IMR-90 (cell line): ENCODE data around the gene ATF1. TPM values are rescaled to one million over a fixed set of nuclear protein-coding genes. Genes with fewer than 3 reads are reported as not detected.

Experiments used
- ATAC-seq: fragments of 200-7000 bp; cut with Tn5 transposase; 2 replicates; pipeline ENCODE4 v1.9.1; 2020; ENCODE audit warnings: low read depth, mild to moderate bottlenecking, moderate library complexity
- BruUV-seq: library from RNA; stranded (reverse); fragments of 400-500 nt; replicated peaks from 2 replicates; lab custom pipeline; 2021; lab: Mats Ljungman, UMichigan
- CTCF ChIA-PET: fragments of 300-600 bp; formaldehyde crosslinking; extraction: SDS; loops from one replicate; lab custom pipeline; 2021; ENCODE audit warnings: antibody characterized with exemption; lab: Yijun Ruan, JAX
- POLR2A ChIA-PET: fragments of 300-600 bp; sonication (Branson Sonifier 250); formaldehyde crosslinking; loops from one replicate; lab custom pipeline; 2022; ENCODE audit warnings: antibody characterized with exemption; ENCODE audit not compliant: unreplicated experiment; lab: Charles Lee
- DNase-seq: peaks from one replicate; pipeline ENCODE4 v3.0.0; 2013
- H2AFZ ChIP-seq: replicated peaks from 2 replicates; pipeline ENCODE3; 2013; ENCODE audit warnings: low read length, mild to moderate bottlenecking; ENCODE audit not compliant: poor library complexity
- H2AK5ac ChIP-seq: 2 replicates; pipeline ENCODE4 v1.6.1; 2013; ENCODE audit warnings: low read depth, low read length, inconsistent platforms
- H2AK9ac ChIP-seq: replicated peaks from 2 replicates; pipeline ENCODE3; 2013; ENCODE audit warnings: mild to moderate bottlenecking, low read depth, low read length, moderate library complexity; ENCODE audit not compliant: poor library complexity
- H2BK120ac ChIP-seq: 2 replicates; pipeline ENCODE4 v1.6.1; 2013; ENCODE audit warnings: low read depth, low read length, inconsistent platforms
- H2BK15ac ChIP-seq: 3 replicates; pipeline ENCODE4 v1.6.1; 2013; ENCODE audit warnings: low read depth, low read length, inconsistent platforms
- H2BK20ac ChIP-seq: 2 replicates; pipeline ENCODE4 v1.6.1; 2013; ENCODE audit warnings: low read depth, mild to moderate bottlenecking, inconsistent platforms, low read length, moderate library complexity
- H2BK5ac ChIP-seq: 2 replicates; pipeline ENCODE4 v1.6.1; 2013; ENCODE audit warnings: mild to moderate bottlenecking, low read depth, low read length, inconsistent platforms; ENCODE audit not compliant: poor library complexity, severe bottlenecking
- H3K14ac ChIP-seq: replicated peaks from 2 replicates; pipeline ENCODE4 v1.6.1; 2013; ENCODE audit warnings: low read depth, low read length, inconsistent platforms
- H3K18ac ChIP-seq: 2 replicates; pipeline ENCODE4 v1.6.1; 2013; ENCODE audit warnings: low read depth, low read length, control low read depth
- H3K23ac ChIP-seq: 2 replicates; pipeline ENCODE4 v1.6.1; 2013; ENCODE audit warnings: low read depth, low read length, inconsistent platforms
- H3K27ac ChIP-seq: 2 replicates; pipeline ENCODE4 v1.5.1; 2013; ENCODE audit warnings: mild to moderate bottlenecking, control low read depth, low read length; ENCODE audit not compliant: insufficient read depth
- H3K27me3 ChIP-seq: 2 replicates; pipeline ENCODE4 v1.6.1; 2013; ENCODE audit warnings: low read length; ENCODE audit not compliant: control insufficient read depth, insufficient read depth
- H3K36me3 ChIP-seq: 2 replicates; pipeline ENCODE4 v1.6.1; 2013; ENCODE audit warnings: low read length, mixed read lengths; ENCODE audit not compliant: control insufficient read depth, insufficient read depth
- H3K4ac ChIP-seq: 2 replicates; pipeline ENCODE4 v1.6.1; 2013; ENCODE audit warnings: low read depth, low read length, inconsistent platforms
- H3K4me1 ChIP-seq: 2 replicates; pipeline ENCODE4 v1.6.1; 2013; ENCODE audit warnings: low read length, mixed read lengths; ENCODE audit not compliant: control insufficient read depth, insufficient read depth
- H3K4me2 ChIP-seq: 2 replicates; pipeline ENCODE4 v1.6.1; 2013; ENCODE audit warnings: low read depth, mild to moderate bottlenecking, control low read depth, low read length, moderate library complexity
- H3K4me3 ChIP-seq: 2 replicates; pipeline ENCODE4 v1.5.1; 2013; ENCODE audit warnings: low read depth, mild to moderate bottlenecking, control low read depth, low read length, moderate library complexity; ENCODE audit not compliant: insufficient read depth
- H3K56ac ChIP-seq: 2 replicates; pipeline ENCODE4 v1.6.1; 2013; ENCODE audit warnings: low read length, inconsistent platforms; ENCODE audit not compliant: insufficient read depth; ENCODE audit errors: extremely low read depth
- H3K79me1 ChIP-seq, 2 experiments: 2 replicates each; pipeline ENCODE4 v1.6.1; 2013; ENCODE audit warnings: low read length in 2 of 2, inconsistent platforms in 1 of 2, low read depth in 1 of 2
- H3K9ac ChIP-seq: 2 replicates; pipeline ENCODE4 v1.6.1; 2013; ENCODE audit warnings: low read depth, low read length, control low read depth
- H3K9me1 ChIP-seq: 2 replicates; pipeline ENCODE4 v1.6.1; 2013; ENCODE audit warnings: low read length, inconsistent platforms; ENCODE audit not compliant: insufficient read depth
- H3K9me3 ChIP-seq: 2 replicates; pipeline ENCODE4 v1.6.1; 2013; ENCODE audit warnings: low read length; ENCODE audit not compliant: control insufficient read depth, insufficient read depth
- H4K20me1 ChIP-seq: 2 replicates; pipeline ENCODE4 v1.6.1; 2013; ENCODE audit warnings: low read length, inconsistent platforms; ENCODE audit not compliant: insufficient read depth
- H4K5ac ChIP-seq: 2 replicates; pipeline ENCODE4 v1.6.1; 2013; ENCODE audit warnings: mild to moderate bottlenecking, low read depth, low read length, control low read depth
- H4K8ac ChIP-seq, 2 experiments: 2 replicates each; pipeline ENCODE4 v1.6.1; 2013; ENCODE audit warnings: low read depth in 2 of 2, low read length in 2 of 2, control low read depth in 1 of 2, inconsistent platforms in 1 of 2
- H4K91ac ChIP-seq: 2 replicates; pipeline ENCODE4 v1.6.1; 2013; ENCODE audit warnings: low read depth, low read length, inconsistent platforms; ENCODE audit not compliant: insufficient read depth
- BHLHE40 ChIP-seq: fragments of 150-350 bp; IDR thresholded peaks from 2 replicates; pipeline ENCODE4 v1.6.1; 2016; ENCODE audit warnings: mild to moderate bottlenecking, low read depth, low read length
- CEBPB ChIP-seq: IDR thresholded peaks from 2 replicates; pipeline ENCODE4 v1.6.1; 2012; ENCODE audit warnings: low read depth, low read length, improper control_type of control experiment
- CHD1 ChIP-seq: IDR thresholded peaks from 2 replicates; pipeline ENCODE4 v1.6.1; 2012; ENCODE audit warnings: low read depth, low read length, improper control_type of control experiment
- CTCF ChIP-seq: conservative IDR thresholded peaks from 2 replicates; pipeline ENCODE4 v1.5.1; 2012; ENCODE audit warnings: mild to moderate bottlenecking, low read depth, low read length, improper control_type of control experiment
- ELK1 ChIP-seq: fragments of 150-350 bp; IDR thresholded peaks from 2 replicates; pipeline ENCODE4 v1.6.1; 2016; ENCODE audit warnings: low read depth, mild to moderate bottlenecking, low read length, moderate library complexity, borderline replicate concordance
- FOS ChIP-seq: fragments of 150-350 bp; IDR thresholded peaks from 2 replicates; pipeline ENCODE4 v1.6.1; 2016; ENCODE audit warnings: low read depth, low read length
- MAFK ChIP-seq: IDR thresholded peaks from 2 replicates; pipeline ENCODE4 v1.6.1; 2012; ENCODE audit warnings: low read depth, low read length, improper control_type of control experiment
- MAZ ChIP-seq: IDR thresholded peaks from 2 replicates; pipeline ENCODE4 v1.6.1; 2012; ENCODE audit warnings: low read depth, mild to moderate bottlenecking, low read length, improper control_type of control experiment, moderate library complexity, borderline replicate concordance
- MXI1 ChIP-seq: IDR thresholded peaks from 2 replicates; pipeline ENCODE4 v1.6.1; 2012; ENCODE audit warnings: low read depth, mild to moderate bottlenecking, low read length, moderate library complexity, borderline replicate concordance
- NFE2L2 ChIP-seq: fragments of 150-350 bp; IDR thresholded peaks from 2 replicates; pipeline ENCODE4 v1.6.1; 2016; ENCODE audit warnings: low read depth, mild to moderate bottlenecking, low read length
- POLR2A ChIP-seq: IDR thresholded peaks from 2 replicates; pipeline ENCODE4 v1.6.1; 2012; ENCODE audit warnings: mild to moderate bottlenecking, low read depth, low read length
- RAD21 ChIP-seq: IDR thresholded peaks from 2 replicates; pipeline ENCODE4 v1.6.1; 2012; ENCODE audit warnings: low read length, improper control_type of control experiment
- RCOR1 ChIP-seq: IDR thresholded peaks from 2 replicates; pipeline ENCODE4 v1.6.1; 2012; ENCODE audit warnings: mild to moderate bottlenecking, low read length, improper control_type of control experiment; ENCODE audit not compliant: insufficient replicate concordance
- SMC3 ChIP-seq: fragments of 150-350 bp; IDR thresholded peaks from 2 replicates; pipeline ENCODE4 v1.6.1; 2016; ENCODE audit warnings: low read depth, mild to moderate bottlenecking, antibody characterized with exemption, low read length, moderate library complexity
- WGBS, 2 experiments: methylation state at CpG; one replicate each; pipeline versions ENCODE4 v1.1.5 to v1.1.7; 2013; ENCODE audit warnings: missing lambda C conversion rate in 2 of 2; ENCODE audit not compliant: insufficient read length in 1 of 2; ENCODE audit errors: extremely low coverage in 2 of 2; 5-methylcytosine and 5-hydroxymethylcytosine counted together
- dilution Hi-C: fragments of 300-500 bp; cut with HindIII; formaldehyde crosslinking; loops from one replicate; pipeline ENCODE4 v1.14.3; 2018; ENCODE audit warnings: low sequenced_read_pairs; ENCODE audit not compliant: unreplicated experiment
- in situ Hi-C: fragments of 300-500 bp; cut with MboI; formaldehyde crosslinking; loops from 3 replicates; pipeline ENCODE4 v1.14.3; 2019; ENCODE audit warnings: low sequenced_read_pairs, inconsistent platforms, mixed read lengths
- intact Hi-C: fragments of 100-400 bp; cut with micrococcal nuclease; formaldehyde crosslinking; loops from 2 replicates; pipeline ENCODE4 v1.10.0; 2022
- polyA plus RNA-seq, 3 experiments: library from polyadenylated mRNA; depleted of rRNA; stranded (reverse); fragments of >200 nt; gene quantifications; 2 replicates each; pipeline ENCODE4 v1.2.3, GENCODE V29; 2012; ENCODE audit warnings: low replicate concordance in 1 of 3
- total RNA-seq: library from RNA; depleted of rRNA; stranded (reverse); fragments of >200 nt; gene quantifications from 2 replicates; pipeline ENCODE4 v1.2.3, GENCODE V29; 2012

Gene ATF1
- total and polyA plus RNA-seq, 2 of the 4 experiments (the other 2 are of a cell fraction): 20.6 to 24.0 TPM

- Histone ChIP-seq H3K23ac (no peak overlapping the region), H3K14ac (no peak overlapping the region), H3K79me1 (no peaks in the 10 kb centered on the region), H3K4ac (no peak overlapping the region), H3K9ac (no peak overlapping the region), H4K5ac (no peak overlapping the region), H4K91ac (no peak overlapping the region), H3K4me2 (no peak overlapping the region), H2AK9ac (no peak overlapping the region), H3K36me3 (peaks cover 26% of the 10 kb centered on the region), H3K4me1 (peaks cover 2% of the 10 kb centered on the region; the same call in 1 of the 2 replicates), H2BK15ac (no peak overlapping the region), H3K9me3 (no peaks in the 10 kb centered on the region), H2BK120ac (no peak overlapping the region), H3K4me3 (no peak overlapping the region), H2AFZ (no peak overlapping the region), H2AK5ac (no peak overlapping the region), H4K8ac (no peak overlapping the region), H2BK5ac (no peak overlapping the region), H3K27me3 (no peaks in the 10 kb centered on the region), H3K56ac (no peak overlapping the region), H2BK20ac (no peak overlapping the region), H3K18ac (no peak overlapping the region), H3K9me1 (peaks cover 3% of the 10 kb centered on the region; the same call in 1 of the 2 replicates), H3K27ac (no peak overlapping the region), H4K20me1 (no peaks in the 10 kb centered on the region)
- ATAC-seq (0 out of 2 replicates have a peak, but pooled peaks have one; percentile 35), DNase-seq (no peak)
- intact Hi-C loops (no loop called here), dilution Hi-C loops (no loop called here), in situ Hi-C loops (no loop called here)
- ChIA-PET CTCF (no interaction called here), POLR2A (no interaction called here)
- no peak for TF ChIP-seq RAD21
- no peak for TF ChIP-seq SMC3
- no peak for TF ChIP-seq POLR2A
- TF ChIP-seq CEBPB: no peak
- no peak for TF ChIP-seq ELK1
- no peak for TF ChIP-seq BHLHE40
- TF ChIP-seq RCOR1: no peak
- TF ChIP-seq CTCF: no peak
- TF ChIP-seq CHD1: no peak
- no peak for TF ChIP-seq NFE2L2
- TF ChIP-seq FOS: no peak
- no peak for TF ChIP-seq MAFK
- no peak for TF ChIP-seq MXI1
- no peak for TF ChIP-seq MAZ
- no TSS peak for BruUV-seq
- no CpG with 5 or more reads among the region's 5 CpGs for WGBS, 2 experiments
Observed at GRCh38 chr12:50720501-50720900, 43.4 kb upstream of the ATF1 start.
